CD14-positive monocyte (primary cell): ENCODE data around the gene LRBA. TPM values are rescaled to one million over a fixed set of nuclear protein-coding genes. Genes with fewer than 3 reads are reported as not detected.

Experiments
- DNase-seq, 3 donors: peaks; one replicate each; pipeline ENCODE4 v3.0.0-alpha.2; 2011 to 2022
- H2AFZ ChIP-seq: 2 replicates; pipeline ENCODE4 v1.6.0; 2012; ENCODE audit warnings: mild to moderate bottlenecking, low read depth, low read length, inconsistent platforms; ENCODE audit not compliant: insufficient read depth, poor library complexity, severe bottlenecking
- H3K27ac ChIP-seq, 2 donors: 1 replicate in 1 of 2; 2 replicates in 1 of 2; pipeline ENCODE4 v1.5.1; 2012 to 2013; ENCODE audit warnings: low read length in 2 of 2, control low read depth in 1 of 2, inconsistent platforms in 1 of 2, low read depth in 1 of 2, mild to moderate bottlenecking in 1 of 2
- H3K27me3 ChIP-seq, 2 donors: one replicate each; pipeline versions ENCODE4 v1.6.0 to v1.6.1; 2011 to 2013; ENCODE audit warnings: low read length in 2 of 2; ENCODE audit not compliant: control insufficient read depth in 2 of 2, insufficient read depth in 2 of 2
- H3K36me3 ChIP-seq, 2 donors: replicated peaks in 1 of 2; 1 replicate in 1 of 2; 2 replicates in 1 of 2; pipeline versions ENCODE4 v1.5.1 to v1.6.1; 2012 to 2013; ENCODE audit warnings: low read length in 2 of 2, control low read depth in 1 of 2, inconsistent platforms in 1 of 2, mild to moderate bottlenecking in 1 of 2; ENCODE audit not compliant: insufficient read depth in 2 of 2, control insufficient read depth in 1 of 2
- H3K4me1 ChIP-seq, 2 donors: 1 replicate in 1 of 2; 2 replicates in 1 of 2; pipeline versions ENCODE4 v1.5.1 to v1.6.1; 2012 to 2013; ENCODE audit warnings: low read length in 2 of 2, control low read depth in 1 of 2, inconsistent platforms in 1 of 2, mild to moderate bottlenecking in 1 of 2, moderate library complexity in 1 of 2; ENCODE audit not compliant: insufficient read depth in 2 of 2, control insufficient read depth in 1 of 2
- H3K4me2 ChIP-seq: replicated peaks from 2 replicates; pipeline ENCODE3; 2012; ENCODE audit warnings: low read length, moderate library complexity, mild to moderate bottlenecking; ENCODE audit not compliant: poor library complexity, severe bottlenecking; ENCODE audit errors: extremely low read depth
- H3K4me3 ChIP-seq, 3 experiments: fragments of 200-600 bp in 1 of 3; sonication (generic) in 1 of 3; replicated peaks in 1 of 3; 1 replicate in 2 of 3; 2 replicates in 1 of 3; pipeline ENCODE4 v1.5.1; 2011 to 2013; ENCODE audit warnings: low read length in 3 of 3, mild to moderate bottlenecking in 3 of 3, control low read depth in 2 of 3, low read depth in 2 of 3, inconsistent platforms in 1 of 3, moderate library complexity in 1 of 3
- H3K79me2 ChIP-seq: 2 replicates; pipeline ENCODE4 v1.6.0; 2012; ENCODE audit warnings: mild to moderate bottlenecking, control low read depth, inconsistent platforms, low read length, moderate library complexity; ENCODE audit not compliant: insufficient read depth
- H3K9ac ChIP-seq: 2 replicates; pipeline ENCODE4 v1.6.0; 2017; ENCODE audit warnings: low read length, mild to moderate bottlenecking; ENCODE audit not compliant: insufficient read depth, poor library complexity, severe bottlenecking
- H3K9me3 ChIP-seq, 2 donors: replicated peaks in 1 of 2; 1 replicate in 1 of 2; 2 replicates in 1 of 2; pipeline versions ENCODE4 v1.5.1 to v1.6.1; 2012 to 2013; ENCODE audit warnings: low read length in 2 of 2, control low read depth in 1 of 2; ENCODE audit not compliant: control insufficient read depth in 1 of 2, insufficient read depth in 1 of 2
- H4K20me1 ChIP-seq: 2 replicates; pipeline ENCODE4 v1.6.0; 2012; ENCODE audit warnings: mild to moderate bottlenecking, low read length, control low read depth, moderate library complexity; ENCODE audit not compliant: insufficient read depth
- H3K27ac Mint-ChIP-seq, 7 donors: one replicate each; pipeline ENCODE4 v1.8.0; 2020; ENCODE audit warnings: mild to moderate bottlenecking in 7 of 7, mixed read lengths in 7 of 7, moderate library complexity in 6 of 7, inconsistent platforms in 2 of 7
- H3K27me3 Mint-ChIP-seq, 3 donors: one replicate each; pipeline ENCODE4 v1.8.0; 2021 to 2022; ENCODE audit warnings: low read depth in 3 of 3, mild to moderate bottlenecking in 3 of 3, mixed read lengths in 3 of 3, moderate library complexity in 3 of 3, inconsistent platforms in 1 of 3
- H3K36me3 Mint-ChIP-seq, 2 donors: one replicate each; pipeline ENCODE4 v1.8.0; 2020; ENCODE audit warnings: mixed read lengths in 2 of 2, inconsistent platforms in 1 of 2, mild to moderate bottlenecking in 1 of 2
- H3K4me1 Mint-ChIP-seq: one replicate; pipeline ENCODE4 v1.8.0; 2020; ENCODE audit warnings: mild to moderate bottlenecking, mixed read lengths
- H3K4me3 Mint-ChIP-seq, 2 donors: one replicate each; pipeline ENCODE4 v1.8.0; 2020; ENCODE audit warnings: mild to moderate bottlenecking in 2 of 2, mixed read lengths in 2 of 2, moderate library complexity in 1 of 2
- H3K9me3 Mint-ChIP-seq, 7 donors: one replicate each; pipeline ENCODE4 v1.8.0; 2020 to 2022; ENCODE audit warnings: mixed read lengths in 7 of 7, mild to moderate bottlenecking in 6 of 7, moderate library complexity in 6 of 7, inconsistent platforms in 2 of 7
- WGBS: methylation state at CpG from one replicate; pipeline ENCODE4 v1.1.5; 2013; ENCODE audit warnings: missing lambda C conversion rate; ENCODE audit not compliant: insufficient coverage; 5-methylcytosine and 5-hydroxymethylcytosine counted together
- intact Hi-C, 2 donors: fragments of 100-400 bp; cut with micrococcal nuclease; formaldehyde crosslinking; loops; one replicate each; pipeline versions ENCODE4 v1.15.0 to v1.15.1; 2023
- polyA plus RNA-seq, 3 donors: library from polyadenylated mRNA; depleted of rRNA in 1 of 3; unstranded in 2 of 3; stranded (reverse) in 1 of 3; fragments of 300-500 nt in 2 of 3; fragments of >200 nt in 1 of 3; fragmentation: Illumina TruSeq in 2 of 3; gene quantifications; 1 replicate in 2 of 3; 2 replicates in 1 of 3; pipeline ENCODE4 v1.2.3, GENCODE V29; 2012 to 2021
- TF ChIP-seq, protein P1 (sequence below): fragments of 200-600 bp; IDR thresholded peaks from one replicate; pipeline ENCODE4 v1.8.0; 2022; ENCODE audit warnings: antibody characterized with exemption, mild to moderate bottlenecking

Gene LRBA
- polyA plus RNA-seq, 3 donors = 1.5 to 5.5 (median 4.4) TPM

DNA sequence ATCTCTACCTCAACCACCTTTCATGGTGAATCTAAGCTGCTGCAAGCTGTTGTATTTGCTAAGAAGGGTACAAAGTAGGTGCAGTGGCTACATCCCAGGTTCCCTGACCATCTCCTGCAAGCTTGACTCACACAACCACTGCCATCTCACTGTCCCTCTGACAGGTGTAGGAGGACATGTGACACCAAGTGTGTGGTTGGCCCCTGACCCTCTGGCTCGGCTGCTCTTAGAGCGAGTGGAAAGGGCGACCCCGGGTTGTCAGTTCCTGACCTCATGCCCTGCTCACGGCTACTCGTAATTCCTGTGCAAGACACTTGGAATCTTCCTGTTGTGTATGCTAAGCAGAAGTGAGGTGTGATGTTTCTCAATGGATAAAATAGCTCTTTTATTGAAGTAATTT, 752.5 kb downstream of the LRBA start:
- Histone ChIP-seq H2AFZ (no peak overlapping the region), H3K36me3 (no peaks in the 10 kb centered on the region), H3K4me3 (no peak overlapping the region), H3K4me2 (no peak overlapping the region), H3K4me1 (no peaks in the 10 kb centered on the region), H3K79me2 (no peaks in the 10 kb centered on the region), H3K9ac (no peak overlapping the region), H4K20me1 (no peaks in the 10 kb centered on the region), H3K9me3 (no peaks in the 10 kb centered on the region), H3K27ac (no peak overlapping the region), H3K27me3 (no peaks in the 10 kb centered on the region)
- H3K4me1 Mint-ChIP-seq = no peaks in the 10 kb centered on the region
- intact Hi-C loops = no loop called here
- H3K4me3 Mint-ChIP-seq = no peak overlapping the region
- H3K27ac Mint-ChIP-seq = no peak overlapping the region
- 97% methylated on average over 6 of the region's 6 CpGs for WGBS
- H3K36me3 Mint-ChIP-seq = peaks cover 10 to 18% of the 10 kb centered on the region in 2 donors
- no peaks in the 10 kb centered on the region for H3K9me3 Mint-ChIP-seq
- no peak for DNase-seq
- TF ChIP-seq, protein P1, sequence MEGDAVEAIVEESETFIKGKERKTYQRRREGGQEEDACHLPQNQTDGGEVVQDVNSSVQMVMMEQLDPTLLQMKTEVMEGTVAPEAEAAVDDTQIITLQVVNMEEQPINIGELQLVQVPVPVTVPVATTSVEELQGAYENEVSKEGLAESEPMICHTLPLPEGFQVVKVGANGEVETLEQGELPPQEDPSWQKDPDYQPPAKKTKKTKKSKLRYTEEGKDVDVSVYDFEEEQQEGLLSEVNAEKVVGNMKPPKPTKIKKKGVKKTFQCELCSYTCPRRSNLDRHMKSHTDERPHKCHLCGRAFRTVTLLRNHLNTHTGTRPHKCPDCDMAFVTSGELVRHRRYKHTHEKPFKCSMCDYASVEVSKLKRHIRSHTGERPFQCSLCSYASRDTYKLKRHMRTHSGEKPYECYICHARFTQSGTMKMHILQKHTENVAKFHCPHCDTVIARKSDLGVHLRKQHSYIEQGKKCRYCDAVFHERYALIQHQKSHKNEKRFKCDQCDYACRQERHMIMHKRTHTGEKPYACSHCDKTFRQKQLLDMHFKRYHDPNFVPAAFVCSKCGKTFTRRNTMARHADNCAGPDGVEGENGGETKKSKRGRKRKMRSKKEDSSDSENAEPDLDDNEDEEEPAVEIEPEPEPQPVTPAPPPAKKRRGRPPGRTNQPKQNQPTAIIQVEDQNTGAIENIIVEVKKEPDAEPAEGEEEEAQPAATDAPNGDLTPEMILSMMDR = no peak
- H3K27me3 Mint-ChIP-seq = no peaks in the 10 kb centered on the region

DNA sequence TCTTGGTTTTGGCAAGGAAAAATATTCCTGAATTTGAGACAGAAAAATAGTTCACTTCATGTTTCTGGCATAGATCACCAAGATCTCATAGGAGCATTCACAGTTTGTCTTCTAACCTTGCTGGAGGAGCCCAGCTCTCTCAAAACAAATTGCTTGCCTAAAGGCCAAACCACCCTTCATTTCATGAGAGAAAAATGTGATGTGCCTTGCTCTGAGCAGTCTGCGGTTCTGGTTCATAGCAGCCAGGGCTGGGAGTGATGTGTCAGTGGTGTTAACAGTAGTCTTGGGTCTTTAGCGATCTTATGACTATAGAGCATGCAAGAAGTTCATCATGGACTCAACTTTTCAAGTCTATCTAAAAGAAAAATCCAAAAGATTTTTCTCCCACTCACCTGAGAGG, 753.5 kb downstream of the LRBA start:
- Mint-ChIP-seq H3K9me3 (no peaks in the 10 kb centered on the region), H3K36me3 (peaks cover 10 to 18% of the 10 kb centered on the region in 2 donors), H3K27ac (no peak overlapping the region), H3K4me3 (no peak overlapping the region), H3K4me1 (peaks cover 4% of the 10 kb centered on the region), H3K27me3 (no peaks in the 10 kb centered on the region)
- DNase-seq = no peak
- TF ChIP-seq, protein P1 = no peak
- no peaks in the 10 kb centered on the region for H4K20me1 ChIP-seq
- H3K4me3 ChIP-seq = no peak overlapping the region
- no peak overlapping the region for H3K9ac ChIP-seq
- H3K27me3 ChIP-seq = no peaks in the 10 kb centered on the region
- no peaks in the 10 kb centered on the region for H3K4me1 ChIP-seq
- intact Hi-C loops = no loop called here
- no peaks in the 10 kb centered on the region for H3K79me2 ChIP-seq
- H3K4me2 ChIP-seq = no peak overlapping the region
- H3K27ac ChIP-seq = no peak overlapping the region
- H3K36me3 ChIP-seq = no peaks in the 10 kb centered on the region
- no peak overlapping the region for H2AFZ ChIP-seq
- no CpG with 5 or more reads among the region's 2 CpGs for WGBS
- H3K9me3 ChIP-seq = no peaks in the 10 kb centered on the region
